ENCODE measurements around the gene IGF2R.
"Not testable (repeated sequence)": the region's sequence is repeated elsewhere in the genome, so short reads cannot be mapped to it uniquely, and the experiment has no call there.

Gene IGF2R

GRCh38 chr6:159968295-159969203 lies at the start of gene IGF2R:
IGF2R (plus strand) TSS chr6:159969082; CDS start chr6:159969247, 165 bp downstream.
- peak within 1 kb of the TSS; percentile 99 for H3K4me2 ChIP-seq (ENCODE audit: low read length)
- H2AFZ ChIP-seq, result peak within 1 kb of the TSS; percentile 92
- H3K4me3 ChIP-seq (ENCODE audit: low read depth, low read length), result peak within 1 kb of the TSS; percentile 92
- peaks cover 11% of the 10 kb centered on the region for H3K79me2 ChIP-seq
- H3K9ac ChIP-seq, result no peak within 1 kb of the TSS
- H3K27ac ChIP-seq, result peak within 1 kb of the TSS; percentile 71
- no peaks in the 10 kb centered on the region for H3K36me3 ChIP-seq (ENCODE audit: control insufficient read depth, insufficient read depth, low read length)
- no peaks in the 10 kb centered on the region for H3K9me3 ChIP-seq (ENCODE audit: control insufficient read depth, low read length)
- H3K27me3 ChIP-seq (ENCODE audit: control insufficient read depth, insufficient read depth, low read length), result no peaks in the 10 kb centered on the region
- H3K4me1 ChIP-seq, result no peaks in the 10 kb centered on the region
- no peak for TF ChIP-seq CTCF (IDR thresholded peaks at IDR 0.05)

- no peak overlapping the region for H2AFZ ChIP-seq
- no peaks in the 10 kb centered on the region for H3K79me2 ChIP-seq
- H3K4me1 ChIP-seq, result no peaks in the 10 kb centered on the region
- no peaks in the 10 kb centered on the region for H3K27me3 ChIP-seq (ENCODE audit: control insufficient read depth, insufficient read depth, low read length)
- H3K27ac ChIP-seq, result no peak overlapping the region
- H3K36me3 ChIP-seq (ENCODE audit: control insufficient read depth, insufficient read depth, low read length), result no peaks in the 10 kb centered on the region
- TF ChIP-seq CTCF (IDR thresholded peaks at IDR 0.05), result no peak
- no peak overlapping the region for H3K4me3 ChIP-seq (ENCODE audit: low read depth, low read length)
- no peaks in the 10 kb centered on the region for H3K9me3 ChIP-seq (ENCODE audit: control insufficient read depth, low read length)
- no peak overlapping the region for H3K4me2 ChIP-seq (ENCODE audit: low read length)
- no peak overlapping the region for H3K9ac ChIP-seq
Measured at GRCh38 chr6:159919800-159920199, 49.1 kb upstream of the IGF2R start.

GRCh38 chr6:159924150-159924549 lies 44.7 kb upstream of the IGF2R start:
- H3K4me2 ChIP-seq (ENCODE audit: low read length), result not testable (repeated sequence)

GRCh38 chr6:159926542-159927203 lies 42.2 kb upstream of the IGF2R start:
- Histone ChIP-seq H3K9me3 (ENCODE audit: control insufficient read depth, low read length) (no peaks in the 10 kb centered on the region), H2AFZ (no peak overlapping the region), H3K27ac (no peak overlapping the region), H3K4me2 (ENCODE audit: low read length) (no peak overlapping the region), H3K9ac (no peak overlapping the region), H3K36me3 (ENCODE audit: control insufficient read depth, insufficient read depth, low read length) (no peaks in the 10 kb centered on the region), H3K4me3 (ENCODE audit: low read depth, low read length) (no peak overlapping the region), H3K4me1 (peaks cover 4% of the 10 kb centered on the region), H3K27me3 (ENCODE audit: control insufficient read depth, insufficient read depth, low read length) (no peaks in the 10 kb centered on the region), H3K79me2 (no peaks in the 10 kb centered on the region)
- no peak for TF ChIP-seq CTCF (IDR thresholded peaks at IDR 0.05)

More at GRCh38 chr6:159924150-159924549, 44.7 kb upstream of the IGF2R start:
- not testable (repeated sequence) for H2AFZ ChIP-seq; H3K36me3 ChIP-seq (ENCODE audit: control insufficient read depth, insufficient read depth, low read length); H3K79me2 ChIP-seq; H3K4me1 ChIP-seq; H3K4me3 ChIP-seq (ENCODE audit: low read depth, low read length); H3K9me3 ChIP-seq (ENCODE audit: control insufficient read depth, low read length); H3K9ac ChIP-seq; H3K27ac ChIP-seq; H3K27me3 ChIP-seq (ENCODE audit: control insufficient read depth, insufficient read depth, low read length)

- no peak overlapping the region for H3K27ac ChIP-seq
Measured at GRCh38 chr6:159929819-159930218, 39.1 kb upstream of the IGF2R start.

More at GRCh38 chr6:159929819-159930218, 39.1 kb upstream of the IGF2R start:
- Histone ChIP-seq H2AFZ (peak overlapping the region; percentile 55), H3K4me2 (ENCODE audit: low read length) (no peak overlapping the region), H3K9me3 (ENCODE audit: control insufficient read depth, low read length) (no peaks in the 10 kb centered on the region), H3K36me3 (ENCODE audit: control insufficient read depth, insufficient read depth, low read length) (no peaks in the 10 kb centered on the region), H3K4me3 (ENCODE audit: low read depth, low read length) (no peak overlapping the region), H3K79me2 (no peaks in the 10 kb centered on the region), H3K27me3 (ENCODE audit: control insufficient read depth, insufficient read depth, low read length) (no peaks in the 10 kb centered on the region), H3K9ac (no peak overlapping the region), H3K4me1 (peaks cover 4% of the 10 kb centered on the region)
- TF ChIP-seq CTCF (IDR thresholded peaks at IDR 0.05), result no peak

Measured in parathyroid adenoma (tissue), 2 donors.